ENCODE measurements around the gene PCMT1.

PCMT1 gene

DNA sequence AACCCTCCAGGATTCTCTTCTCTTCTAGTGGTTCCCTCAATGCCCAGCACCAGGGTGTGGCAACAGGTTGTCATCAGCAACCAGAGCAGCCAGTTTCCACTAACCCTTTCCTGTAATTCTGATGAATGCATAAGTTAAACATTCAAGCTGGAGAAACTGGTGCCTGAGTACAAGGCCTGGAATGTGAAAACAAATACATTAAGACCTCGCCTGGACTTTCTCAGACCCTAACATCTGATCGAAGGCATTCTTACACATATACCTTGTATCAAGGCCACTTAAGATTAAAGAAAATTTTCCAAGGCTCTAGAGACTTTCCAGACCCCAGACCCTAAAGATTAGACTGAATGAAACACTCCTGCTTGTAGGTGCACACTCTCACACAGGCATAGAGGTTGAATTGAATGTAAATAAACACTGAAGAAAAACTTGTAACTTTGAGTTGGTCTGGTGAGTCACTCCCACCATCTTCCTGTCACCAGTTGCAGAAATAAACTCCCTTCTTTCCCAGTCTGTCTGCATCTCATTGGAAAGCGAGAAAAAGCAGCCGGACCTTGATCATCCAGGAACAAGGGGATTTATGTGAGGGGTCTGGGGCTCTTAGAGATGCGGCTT, 105.6 kb downstream of the PCMT1 start:
- DNase-seq (ENCODE audit: low spot score), result no peak

DNA sequence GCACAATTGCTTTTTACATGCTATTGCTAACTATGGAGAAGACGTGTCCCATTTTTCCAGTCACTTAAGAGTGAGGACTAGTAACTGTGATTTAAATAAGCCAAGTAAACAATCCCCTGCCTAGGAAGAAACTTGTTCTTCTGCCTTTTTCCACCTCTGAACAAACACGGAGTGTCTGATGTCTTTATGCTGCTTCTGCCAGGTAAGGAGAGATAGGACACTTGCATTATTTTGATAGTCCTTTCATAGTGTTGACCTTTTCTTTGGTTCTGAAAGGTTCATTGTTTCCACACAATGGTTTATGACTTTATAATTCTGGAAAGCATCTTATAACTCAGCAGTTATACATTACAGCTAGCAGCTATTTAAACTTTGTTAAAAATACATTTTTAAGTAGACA, 106.2 kb downstream of the PCMT1 start:
- DNase-seq (ENCODE audit: low spot score), result no peak

DNA sequence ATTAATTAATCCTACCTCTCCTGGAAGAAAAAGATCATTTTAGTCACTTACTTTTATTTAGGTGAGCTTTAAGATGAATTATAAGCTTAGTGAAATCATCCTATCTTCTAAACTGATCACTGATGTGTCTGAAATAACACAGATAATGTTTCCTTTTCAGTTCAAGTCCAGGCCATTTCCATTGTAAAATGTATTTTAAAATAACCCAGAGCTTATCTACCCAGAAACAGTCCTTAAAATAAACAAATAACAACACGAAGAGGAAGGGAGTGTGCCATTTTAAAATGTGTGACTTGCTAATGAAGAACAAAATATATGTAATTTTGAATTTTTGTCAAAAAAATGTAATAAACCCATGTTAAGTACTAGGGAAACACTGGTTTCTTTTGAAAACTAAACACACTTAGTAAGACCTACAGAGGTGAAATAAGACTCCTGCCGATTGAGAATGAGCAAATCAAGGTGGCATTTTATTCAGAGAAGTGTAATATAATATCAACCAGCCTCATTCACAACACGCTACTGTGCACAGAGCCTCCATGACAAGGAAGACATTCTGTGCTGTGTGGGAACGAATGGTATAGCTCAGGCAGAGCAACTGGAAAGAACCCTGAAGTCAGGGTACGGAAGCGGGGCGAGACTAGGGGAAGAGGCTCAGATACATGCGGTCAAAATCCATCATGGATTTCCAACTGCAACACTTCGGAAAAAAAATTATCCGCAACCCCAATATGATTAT, 106.9 kb downstream of the PCMT1 start:
- DNase-seq (ENCODE audit: low spot score), result no peak

DNA sequence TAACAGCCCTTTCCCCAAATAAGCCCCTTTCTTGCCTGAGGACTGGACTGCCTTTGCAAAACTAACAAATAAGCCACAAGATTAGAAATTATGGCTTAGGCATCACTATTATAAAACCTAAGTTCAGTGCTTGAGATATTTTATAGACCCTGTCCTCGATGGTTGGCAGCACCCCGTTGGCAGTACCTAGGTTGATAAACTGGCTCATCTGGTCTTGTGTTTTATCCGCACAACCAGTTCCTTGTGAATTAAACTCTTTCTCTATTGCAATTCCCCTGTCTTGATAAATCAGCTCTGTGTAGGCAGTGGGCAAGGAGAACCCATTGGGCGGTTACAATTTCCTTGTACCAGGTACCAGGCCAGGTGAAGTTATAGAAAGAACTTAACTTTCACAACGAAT, 108.0 kb downstream of the PCMT1 start:
- no peak for DNase-seq (ENCODE audit: low spot score)

DNA sequence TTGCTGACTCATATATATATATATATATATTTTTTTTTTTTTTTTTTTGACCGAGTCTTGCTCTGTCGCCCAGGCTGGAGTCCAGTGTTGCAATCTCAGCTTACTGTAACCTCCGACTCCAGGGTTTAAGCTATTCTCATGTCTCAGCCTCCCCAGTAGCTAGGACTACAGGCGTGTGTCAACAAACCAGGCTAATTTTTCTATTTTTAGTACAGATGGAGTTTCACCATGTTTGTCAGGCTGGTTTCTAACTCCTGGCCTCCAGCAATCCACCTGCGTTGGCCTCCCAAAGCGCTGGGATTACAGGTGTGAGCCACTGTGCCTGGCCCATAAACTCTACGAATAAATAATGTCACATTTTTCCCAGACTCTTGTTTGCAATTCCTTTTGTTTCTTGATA, 109.8 kb downstream of the PCMT1 start:
- DNase-seq (ENCODE audit: low spot score), result no peak

DNA sequence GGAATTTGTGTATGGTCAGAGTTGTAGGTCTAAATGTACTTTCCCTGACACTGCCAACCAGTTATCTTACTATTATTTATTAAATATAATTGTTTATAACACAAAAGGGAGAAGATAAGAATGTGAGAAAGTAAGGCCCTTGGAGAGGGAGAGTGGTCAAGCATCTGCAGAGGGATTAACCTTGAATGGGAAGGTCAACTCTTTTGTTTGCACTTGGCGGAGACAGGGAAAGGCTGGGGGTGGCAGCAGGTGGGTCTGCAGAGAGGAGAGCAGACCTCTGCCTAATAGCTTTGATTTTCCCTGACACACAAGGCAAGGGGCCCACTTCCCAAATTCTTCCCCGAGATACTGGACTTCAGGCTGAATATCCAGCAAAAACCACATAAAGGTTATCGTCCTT, 110.4 kb downstream of the PCMT1 start:
- DNase-seq (ENCODE audit: low spot score), result no peak

DNA sequence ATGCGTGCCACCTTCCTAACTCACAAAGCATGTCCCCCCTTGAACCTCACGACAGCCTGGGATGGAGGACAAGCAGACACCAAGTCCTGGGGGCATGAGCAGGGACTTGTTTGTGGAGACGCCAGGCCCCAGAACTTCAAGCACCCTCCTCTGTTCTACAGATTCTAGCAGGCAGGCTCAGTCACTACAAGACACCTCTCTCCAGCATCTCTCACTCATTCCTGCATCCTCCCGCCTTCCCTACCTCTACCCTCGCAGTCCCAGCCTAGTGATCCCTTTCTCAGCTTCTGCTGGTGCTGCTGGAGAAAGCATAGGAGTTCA, 110.9 kb downstream of the PCMT1 start:
- no peak for DNase-seq (ENCODE audit: low spot score)
